HG03442 (cell line): ENCODE measurements around the gene LMAN2.

Experiments used
- ATAC-seq: cut with Tn5 transposase; IDR thresholded peaks from one replicate; pipeline ENCODE4 v1.9.1; 2021; ENCODE audit warnings: mild to moderate bottlenecking, moderate library complexity; ENCODE audit not compliant: unreplicated experiment

LMAN2 gene, protein sequence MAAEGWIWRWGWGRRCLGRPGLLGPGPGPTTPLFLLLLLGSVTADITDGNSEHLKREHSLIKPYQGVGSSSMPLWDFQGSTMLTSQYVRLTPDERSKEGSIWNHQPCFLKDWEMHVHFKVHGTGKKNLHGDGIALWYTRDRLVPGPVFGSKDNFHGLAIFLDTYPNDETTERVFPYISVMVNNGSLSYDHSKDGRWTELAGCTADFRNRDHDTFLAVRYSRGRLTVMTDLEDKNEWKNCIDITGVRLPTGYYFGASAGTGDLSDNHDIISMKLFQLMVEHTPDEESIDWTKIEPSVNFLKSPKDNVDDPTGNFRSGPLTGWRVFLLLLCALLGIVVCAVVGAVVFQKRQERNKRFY

DNA sequence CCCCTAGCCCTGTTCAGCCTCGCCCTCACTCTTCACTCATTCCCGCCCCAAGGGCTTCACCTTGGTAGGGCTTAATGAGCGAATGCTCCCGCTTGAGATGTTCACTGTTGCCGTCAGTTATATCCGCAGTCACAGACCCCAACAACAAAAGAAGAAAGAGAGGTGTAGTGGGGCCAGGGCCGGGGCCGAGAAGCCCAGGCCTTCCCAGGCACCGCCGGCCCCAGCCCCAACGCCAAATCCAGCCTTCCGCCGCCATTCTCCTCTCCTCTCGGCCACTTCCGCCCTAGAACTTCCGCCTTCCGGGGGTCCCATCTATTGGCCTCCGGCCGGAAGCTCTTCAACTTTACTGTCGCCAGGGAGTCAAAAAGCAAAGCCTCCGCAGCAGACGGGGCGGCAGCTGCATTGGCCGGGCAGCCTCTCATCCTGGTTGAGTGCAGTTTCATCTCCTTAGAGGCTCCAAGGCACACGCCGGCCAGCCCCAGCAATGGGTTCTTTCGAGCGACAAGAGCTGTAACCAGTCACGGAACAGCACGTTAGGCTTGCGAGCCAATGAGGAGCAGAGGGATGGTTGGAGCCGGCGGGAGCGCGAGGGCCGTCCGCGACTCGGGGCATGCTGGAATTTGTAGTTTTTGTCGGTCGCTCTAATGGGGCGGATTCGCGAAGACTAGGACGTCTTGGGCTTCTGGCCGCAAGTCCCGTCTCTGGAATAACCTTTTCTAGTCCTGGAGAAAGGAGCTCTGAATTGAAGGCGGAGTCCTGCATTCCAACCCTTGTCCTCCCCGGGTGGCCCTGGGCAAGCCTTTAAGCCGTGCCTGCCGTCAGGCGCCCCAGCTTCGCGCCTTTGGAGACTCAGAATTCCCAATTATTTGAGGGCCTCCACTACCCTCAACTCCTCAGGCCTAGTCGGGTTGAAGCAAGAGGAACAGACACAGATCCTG lies at the start of gene LMAN2:
TSS of gene LMAN2 (minus strand) at position 277 of the 938 bp plus-strand sequence. CDS start at position 256, 21 bp downstream.
- ATAC-seq: peak; percentile 95

DNA sequence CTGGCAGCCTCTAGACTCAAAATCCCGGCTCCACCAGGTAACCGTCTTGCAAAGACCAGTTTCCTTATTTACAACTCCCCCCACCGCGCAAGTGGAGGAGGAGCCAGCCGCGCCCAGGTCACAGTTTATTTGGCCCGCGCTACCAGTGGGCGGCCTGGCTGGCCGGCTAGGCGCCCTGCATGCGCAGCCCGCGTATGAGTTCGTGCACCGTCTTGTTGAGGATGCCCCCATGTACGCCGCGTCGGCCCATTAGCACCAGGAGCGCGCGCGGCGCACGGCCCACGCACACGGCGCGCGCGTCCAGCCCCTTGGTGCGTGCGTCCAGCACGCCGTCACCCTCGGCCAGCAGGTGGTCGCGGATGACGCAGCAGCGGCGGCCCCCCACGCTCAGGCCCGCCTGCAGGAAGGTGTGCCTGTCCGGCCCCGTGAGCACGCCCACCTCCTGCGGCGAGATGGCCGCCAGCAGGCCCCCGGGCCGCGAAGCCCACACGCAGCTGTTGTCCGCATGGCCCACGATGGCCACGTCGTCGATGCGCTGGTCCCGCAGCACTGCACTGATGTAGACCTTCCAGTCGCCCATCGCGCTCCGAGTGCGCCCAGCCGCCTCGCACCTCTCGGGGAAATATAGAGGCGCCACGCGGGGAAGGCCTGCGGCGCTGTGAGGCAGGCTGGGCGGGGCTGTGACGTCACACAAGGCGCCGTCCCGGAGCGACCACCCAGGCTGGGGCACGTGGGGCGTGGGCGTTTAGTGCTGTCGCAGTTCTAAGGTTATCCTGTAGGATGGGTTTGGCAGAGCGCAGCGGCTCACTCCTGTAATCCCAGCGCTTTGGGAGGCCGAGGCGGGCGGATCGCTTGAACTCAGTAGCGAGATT lies 48.8 kb upstream of the LMAN2 start, which contains the start of gene PFN3:
TSS of gene PFN3 (minus strand) at position 665 of the 872 bp plus-strand sequence. CDS start at position 580, 85 bp downstream.
- ATAC-seq: no peak

GRCh38 chr5:177397875-177398390 lies 46.5 kb upstream of the LMAN2 start:
- no peak for ATAC-seq

GRCh38 chr5:177396807-177397206 lies 45.3 kb upstream of the LMAN2 start:
- ATAC-seq: no peak

GRCh38 chr5:177396078-177396477 lies 44.6 kb upstream of the LMAN2 start:
- no peak for ATAC-seq

- no peak for ATAC-seq
Observed at GRCh38 chr5:177393990-177394389, 42.5 kb upstream of the LMAN2 start.

DNA sequence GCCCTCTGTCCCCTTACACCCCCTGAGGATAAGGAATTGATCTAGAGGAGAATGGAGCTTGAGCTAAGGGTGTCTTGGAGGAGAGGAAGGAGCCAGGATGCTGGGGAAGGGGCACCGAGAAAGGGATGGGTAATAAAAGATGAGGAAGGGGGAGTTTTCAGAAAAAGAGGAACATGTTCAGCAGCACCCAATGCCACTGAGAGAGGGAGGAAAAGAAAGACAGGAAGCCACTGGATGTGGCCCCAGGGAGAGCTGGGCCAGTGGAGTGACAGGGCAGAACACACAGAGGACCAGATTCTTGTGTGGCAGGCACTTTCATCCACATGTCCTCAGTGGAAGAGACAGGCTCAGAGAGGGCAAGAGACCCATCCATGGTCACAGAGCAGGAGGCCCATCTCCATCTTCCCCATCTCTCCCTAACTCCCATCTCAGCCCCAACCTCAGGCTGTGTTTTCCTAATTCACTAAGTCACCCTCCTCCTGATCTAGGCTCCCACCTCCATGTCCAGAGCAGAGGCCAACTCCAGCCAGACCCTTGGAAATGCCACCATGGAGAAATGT lies 41.8 kb upstream of the LMAN2 start:
- ATAC-seq: no peak

DNA sequence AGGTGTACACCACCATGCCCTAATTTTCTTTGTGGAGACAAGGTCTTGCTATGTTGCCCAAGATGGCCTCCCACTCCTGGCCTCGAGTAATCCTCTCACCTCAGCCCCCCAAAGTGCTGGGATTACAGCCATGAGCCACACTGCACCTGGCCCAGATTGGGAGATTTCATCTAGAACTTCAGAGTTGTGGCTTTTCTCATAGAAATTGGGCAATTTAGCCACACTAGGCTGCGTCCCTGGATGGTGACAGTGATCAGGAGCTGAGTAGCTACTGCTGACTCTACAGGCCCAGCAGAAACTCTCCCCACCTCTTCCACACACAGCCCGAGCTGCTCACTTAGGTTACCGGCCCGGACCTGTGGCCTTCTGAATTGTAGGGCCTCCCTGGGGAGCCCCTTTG lies 41.3 kb upstream of the LMAN2 start:
- ATAC-seq: no peak

GRCh38 chr5:177390363-177391300 lies 39.2 kb upstream of the LMAN2 start:
- no peak for ATAC-seq

GRCh38 chr5:177389241-177390169 lies 38.0 kb upstream of the LMAN2 start:
- peak; percentile 34 for ATAC-seq

DNA sequence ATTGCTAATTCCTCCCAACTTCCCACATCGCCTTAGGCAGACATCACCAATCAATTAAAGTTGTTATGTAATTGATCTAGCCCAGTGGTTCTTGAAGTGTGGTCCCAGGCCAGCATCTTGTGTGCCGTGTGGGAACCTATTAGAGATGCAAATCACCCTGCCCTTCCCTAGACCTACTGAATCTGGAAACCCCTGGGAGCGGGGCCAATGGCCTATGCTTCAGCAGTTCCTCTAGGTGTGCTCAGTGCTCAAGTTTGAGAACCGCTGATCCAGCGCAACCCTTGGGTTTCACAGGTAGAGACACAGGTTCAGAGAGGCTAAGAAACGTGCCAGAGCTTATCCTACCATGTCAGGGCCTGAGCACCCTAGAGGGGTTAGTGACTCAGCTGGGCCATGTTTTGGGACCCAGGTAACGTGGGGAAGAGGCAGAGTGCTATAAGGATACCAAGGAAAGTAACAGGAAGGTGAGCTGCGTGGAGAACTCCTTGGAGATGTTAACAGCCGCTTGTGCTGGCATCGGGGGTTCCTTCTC lies 37.1 kb upstream of the LMAN2 start:
- ATAC-seq: no peak

DNA sequence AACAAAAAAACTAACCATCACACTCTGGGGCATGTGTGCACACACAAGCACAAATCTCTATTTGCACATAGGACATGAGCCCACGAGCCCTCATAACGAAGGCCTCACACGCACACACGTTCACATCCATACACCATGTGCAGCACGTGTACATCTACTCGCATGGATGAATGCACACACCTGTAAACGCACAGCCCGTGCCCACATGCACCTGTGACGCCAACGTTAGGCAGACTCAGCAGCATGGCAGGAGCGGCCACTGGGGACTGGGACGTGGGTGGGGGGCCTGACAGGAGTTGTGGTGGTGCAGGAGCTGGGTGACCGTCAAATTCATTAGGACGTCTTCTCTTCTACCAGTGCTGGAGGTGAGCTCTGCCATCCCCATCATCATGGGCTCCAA lies 35.9 kb upstream of the LMAN2 start:
- no peak for ATAC-seq

GRCh38 chr5:177386542-177386941 lies 35.1 kb upstream of the LMAN2 start:
- no peak for ATAC-seq

- ATAC-seq: no peak
Observed at GRCh38 chr5:177385720-177386119, 34.3 kb upstream of the LMAN2 start.

GRCh38 chr5:177384134-177384533 lies 32.7 kb upstream of the LMAN2 start, which contains the start of gene SLC34A1:
Gene SLC34A1, plus strand, starts transcription at chr5:177384434. Its CDS starts 1,308 bp downstream, at chr5:177385742.
- no peak for ATAC-seq

- no peak for ATAC-seq
Observed at GRCh38 chr5:177383181-177383580, 31.7 kb upstream of the LMAN2 start.

DNA sequence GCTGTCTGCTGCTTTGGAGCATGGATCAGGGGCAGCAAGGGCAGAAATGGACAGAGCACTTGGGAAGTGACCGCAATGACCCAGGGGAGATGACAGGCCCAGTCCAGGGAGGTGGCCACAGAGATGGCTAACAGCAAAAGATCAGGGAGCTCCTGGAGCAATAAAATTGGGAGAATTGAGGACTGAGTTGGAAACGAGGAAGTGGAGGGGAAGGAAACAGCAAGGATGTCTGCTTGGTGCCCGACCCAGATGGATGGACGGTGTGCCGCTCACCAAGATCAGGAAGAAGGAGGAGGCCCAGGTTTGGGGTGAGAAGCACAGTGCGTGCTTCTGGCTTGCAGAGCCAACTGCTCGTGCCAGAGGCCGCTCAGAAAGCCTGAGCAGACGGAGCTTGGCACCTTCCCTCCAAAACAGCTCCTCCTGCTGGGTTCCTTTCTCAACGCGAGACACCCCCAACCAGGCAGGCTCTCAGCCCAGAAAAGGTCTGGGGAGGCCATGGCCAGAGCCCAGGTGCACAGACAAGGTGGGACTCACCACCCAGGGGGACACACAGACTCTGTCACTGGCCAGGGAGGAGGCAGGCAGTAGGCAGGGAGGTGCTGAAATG lies 31.1 kb upstream of the LMAN2 start:
- no peak for ATAC-seq
